HUES48 (cell line): ENCODE results near the gene IL20.
"Not testable (repeated sequence)": the region's sequence is repeated elsewhere in the genome, so short reads cannot be mapped to it uniquely, and the experiment has no call there.

Experiments used
- H3K27ac ChIP-seq: one replicate; pipeline ENCODE4 v1.7.0; 2013; ENCODE audit warnings: low read depth, low read length, inconsistent platforms
- H3K27me3 ChIP-seq: 2 replicates; pipeline ENCODE4 v1.6.1; 2013; ENCODE audit warnings: mild to moderate bottlenecking, low read length; ENCODE audit not compliant: control insufficient read depth, insufficient read depth
- H3K36me3 ChIP-seq: 2 replicates; pipeline ENCODE4 v1.6.1; 2013; ENCODE audit warnings: low read length; ENCODE audit not compliant: control insufficient read depth, insufficient read depth
- H3K4me1 ChIP-seq: 2 replicates; pipeline ENCODE4 v1.6.1; 2013; ENCODE audit warnings: mild to moderate bottlenecking, low read length; ENCODE audit not compliant: control insufficient read depth, insufficient read depth
- H3K4me3 ChIP-seq: 2 replicates; pipeline ENCODE4 v1.5.1; 2013; ENCODE audit warnings: mild to moderate bottlenecking, low read depth, low read length
- H3K9ac ChIP-seq: 2 replicates; pipeline ENCODE4 v1.6.1; 2013; ENCODE audit warnings: mild to moderate bottlenecking, low read depth, low read length, moderate library complexity
- H3K9me3 ChIP-seq: 2 replicates; pipeline ENCODE4 v1.6.1; 2013; ENCODE audit warnings: low read length; ENCODE audit not compliant: control insufficient read depth, insufficient read depth

IL20 gene

GRCh38 chr1:206843626-206844025, 21.8 kb upstream of the IL20 start:
- Histone ChIP-seq H3K27ac (no peak overlapping the region), H3K4me3 (no peak overlapping the region), H3K9me3 (no peaks in the 10 kb centered on the region), H3K9ac (no peak overlapping the region), H3K36me3 (no peaks in the 10 kb centered on the region), H3K4me1 (no peaks in the 10 kb centered on the region), H3K27me3 (no peaks in the 10 kb centered on the region)

- Histone ChIP-seq H3K4me1 (no peaks in the 10 kb centered on the region), H3K9ac (no peak overlapping the region), H3K27ac (no peak overlapping the region), H3K27me3 (no peaks in the 10 kb centered on the region), H3K9me3 (no peaks in the 10 kb centered on the region), H3K36me3 (no peaks in the 10 kb centered on the region), H3K4me3 (no peak overlapping the region)
Measured at GRCh38 chr1:206846487-206846886, 18.9 kb upstream of the IL20 start.

GRCh38 chr1:206847337-206847834, 18.0 kb upstream of the IL20 start:
- no peaks in the 10 kb centered on the region for H3K36me3 ChIP-seq
- H3K9me3 ChIP-seq = no peaks in the 10 kb centered on the region
- no peaks in the 10 kb centered on the region for H3K27me3 ChIP-seq
- no peak overlapping the region for H3K27ac ChIP-seq
- H3K4me1 ChIP-seq = no peaks in the 10 kb centered on the region
- H3K4me3 ChIP-seq = no peak overlapping the region
- no peak overlapping the region for H3K9ac ChIP-seq

GRCh38 chr1:206847946-206848345, 17.5 kb upstream of the IL20 start:
- H3K9ac ChIP-seq = no peak overlapping the region
- no peak overlapping the region for H3K4me3 ChIP-seq
- no peaks in the 10 kb centered on the region for H3K27me3 ChIP-seq
- H3K9me3 ChIP-seq = no peaks in the 10 kb centered on the region
- H3K36me3 ChIP-seq = no peaks in the 10 kb centered on the region
- no peak overlapping the region for H3K27ac ChIP-seq
- H3K4me1 ChIP-seq = no peaks in the 10 kb centered on the region

- no peaks in the 10 kb centered on the region for H3K9me3 ChIP-seq
- no peak overlapping the region for H3K4me3 ChIP-seq
- H3K27me3 ChIP-seq = no peaks in the 10 kb centered on the region
- no peaks in the 10 kb centered on the region for H3K36me3 ChIP-seq
- H3K27ac ChIP-seq = no peak overlapping the region
- H3K9ac ChIP-seq = no peak overlapping the region
- H3K4me1 ChIP-seq = no peaks in the 10 kb centered on the region
Measured at GRCh38 chr1:206850401-206850800, 15.0 kb upstream of the IL20 start.

GRCh38 chr1:206851341-206852010, 13.9 kb upstream of the IL20 start:
- no peaks in the 10 kb centered on the region for H3K4me1 ChIP-seq
- no peaks in the 10 kb centered on the region for H3K27me3 ChIP-seq
- H3K4me3 ChIP-seq = no peak overlapping the region
- no peak overlapping the region for H3K9ac ChIP-seq
- no peaks in the 10 kb centered on the region for H3K9me3 ChIP-seq
- H3K36me3 ChIP-seq = no peaks in the 10 kb centered on the region
- H3K27ac ChIP-seq = no peak overlapping the region

GRCh38 chr1:206852662-206853061, 12.8 kb upstream of the IL20 start:
- not testable (repeated sequence) for H3K36me3 ChIP-seq, H3K9me3 ChIP-seq, H3K27ac ChIP-seq, H3K27me3 ChIP-seq, H3K4me3 ChIP-seq, H3K9ac ChIP-seq, H3K4me1 ChIP-seq

- not testable (repeated sequence) for H3K9me3 ChIP-seq, H3K9ac ChIP-seq, H3K27ac ChIP-seq, H3K36me3 ChIP-seq, H3K27me3 ChIP-seq, H3K4me1 ChIP-seq, H3K4me3 ChIP-seq
Measured at GRCh38 chr1:206853696-206854095, 11.7 kb upstream of the IL20 start.

GRCh38 chr1:206854401-206855129, 10.9 kb upstream of the IL20 start:
- H3K4me3 ChIP-seq = no peak overlapping the region
- no peak overlapping the region for H3K9ac ChIP-seq
- H3K4me1 ChIP-seq = no peaks in the 10 kb centered on the region
- H3K27me3 ChIP-seq = no peaks in the 10 kb centered on the region
- H3K9me3 ChIP-seq = no peaks in the 10 kb centered on the region
- no peak overlapping the region for H3K27ac ChIP-seq
- H3K36me3 ChIP-seq = no peaks in the 10 kb centered on the region

GRCh38 chr1:206855859-206856258, 9.6 kb upstream of the IL20 start:
- Histone ChIP-seq H3K36me3 (no peaks in the 10 kb centered on the region), H3K27me3 (no peaks in the 10 kb centered on the region), H3K4me1 (no peaks in the 10 kb centered on the region), H3K27ac (no peak overlapping the region), H3K4me3 (no peak overlapping the region), H3K9ac (no peak overlapping the region), H3K9me3 (no peaks in the 10 kb centered on the region)

GRCh38 chr1:206856674-206857464, 8.6 kb upstream of the IL20 start:
- H3K27ac ChIP-seq = no peak overlapping the region
- H3K9me3 ChIP-seq = no peaks in the 10 kb centered on the region
- H3K4me1 ChIP-seq = no peaks in the 10 kb centered on the region
- H3K9ac ChIP-seq = no peak overlapping the region
- H3K36me3 ChIP-seq = no peaks in the 10 kb centered on the region
- no peaks in the 10 kb centered on the region for H3K27me3 ChIP-seq
- H3K4me3 ChIP-seq = no peak overlapping the region
